DMS153 (cell line): Measurements from ENCODE around the gene OSGEP.

ENCODE experiments used
- DNase-seq: peaks from one replicate; lab custom pipeline; 2025; lab: John Stamatoyannopoulos, UW

Gene OSGEP

GRCh38 chr14:20454516-20455354 lies at the start of gene OSGEP, which contains the start of gene APEX1:
Gene OSGEP (minus strand): TSS chr14:20454812. CDS start chr14:20454683, 129 bp downstream.
Gene APEX1 (plus strand): TSS chr14:20455226. CDS start chr14:20455646, 420 bp downstream.
- peak; percentile 98 for DNase-seq

DNA sequence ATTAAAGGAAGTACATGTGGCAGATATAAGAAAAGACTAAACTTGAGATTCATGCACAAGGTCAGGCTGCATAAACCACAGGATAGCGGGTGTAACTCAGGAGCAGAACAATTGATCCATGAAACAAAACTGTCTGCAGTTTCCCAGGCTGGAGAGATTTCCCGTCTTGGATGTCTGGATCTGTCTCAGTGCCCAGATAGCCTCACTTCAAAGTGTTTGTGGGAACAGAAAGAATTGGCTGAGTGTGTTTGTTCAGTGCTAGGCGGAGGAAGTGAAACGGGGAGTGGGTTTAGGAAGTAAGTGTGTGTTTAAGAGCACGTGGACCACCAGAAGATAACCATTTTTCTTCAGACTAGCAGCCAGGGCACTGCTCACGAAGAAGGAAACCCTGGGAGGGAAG lies 49.3 kb upstream of the OSGEP start:
- DNase-seq: no peak

DNA sequence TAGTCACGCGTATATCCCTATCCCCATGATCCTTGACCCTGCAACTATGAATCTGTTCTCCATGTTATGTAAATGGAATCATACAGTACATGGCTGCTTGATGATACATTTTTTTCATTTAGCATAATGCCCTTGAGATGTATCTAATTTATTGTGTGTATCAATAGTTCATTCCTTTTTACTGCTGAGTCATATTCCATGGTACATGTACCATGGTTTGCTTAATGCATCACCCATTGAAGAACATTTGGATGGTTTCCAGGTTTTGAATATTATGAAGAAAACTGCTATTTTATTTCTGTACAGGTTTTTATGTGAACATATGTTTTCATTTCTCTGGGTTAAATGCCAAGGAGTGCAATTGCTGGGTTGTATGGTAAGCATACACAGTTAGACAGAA lies 46.7 kb upstream of the OSGEP start:
- no peak for DNase-seq

GRCh38 chr14:20499881-20500280 lies 45.3 kb upstream of the OSGEP start:
- DNase-seq: no peak

DNA sequence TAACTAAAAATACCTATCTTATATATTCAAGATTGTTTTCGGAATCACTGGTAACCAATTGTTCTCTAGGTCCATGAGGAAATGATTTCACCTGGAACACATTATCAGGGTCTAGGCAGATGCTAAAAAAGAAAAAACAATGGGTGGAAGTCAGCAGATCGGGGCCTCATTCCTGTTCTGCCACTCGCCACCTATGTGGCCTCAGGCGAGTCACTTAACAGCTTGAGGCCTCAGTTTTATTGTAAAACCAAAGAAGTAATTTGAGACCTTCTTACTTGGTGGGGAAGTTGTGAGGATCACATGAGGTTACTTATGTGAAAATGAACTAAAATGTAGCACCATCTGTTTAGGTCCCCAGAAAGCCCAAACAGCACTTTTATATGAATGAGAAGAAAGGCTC lies 44.5 kb upstream of the OSGEP start:
- DNase-seq: no peak

DNA sequence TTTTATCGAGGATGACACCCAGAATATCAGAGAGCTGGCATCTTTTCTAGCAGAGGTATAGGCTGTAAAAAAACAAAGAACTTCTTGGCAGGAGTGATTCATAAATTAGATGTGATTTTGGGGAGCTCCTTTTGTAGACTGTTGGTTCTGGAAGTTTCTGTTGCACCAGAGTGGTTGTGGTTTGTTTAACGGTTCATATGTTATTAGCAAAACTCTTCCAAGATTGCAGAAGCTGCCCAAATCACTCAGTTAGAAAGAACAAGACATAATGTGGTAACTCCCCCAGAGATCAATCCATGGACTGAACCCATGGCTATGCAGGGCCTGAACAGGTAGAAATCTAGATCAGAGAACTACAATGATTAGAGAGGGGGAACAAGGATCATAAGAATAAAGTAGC lies 44.0 kb upstream of the OSGEP start:
- DNase-seq: no peak

DNA sequence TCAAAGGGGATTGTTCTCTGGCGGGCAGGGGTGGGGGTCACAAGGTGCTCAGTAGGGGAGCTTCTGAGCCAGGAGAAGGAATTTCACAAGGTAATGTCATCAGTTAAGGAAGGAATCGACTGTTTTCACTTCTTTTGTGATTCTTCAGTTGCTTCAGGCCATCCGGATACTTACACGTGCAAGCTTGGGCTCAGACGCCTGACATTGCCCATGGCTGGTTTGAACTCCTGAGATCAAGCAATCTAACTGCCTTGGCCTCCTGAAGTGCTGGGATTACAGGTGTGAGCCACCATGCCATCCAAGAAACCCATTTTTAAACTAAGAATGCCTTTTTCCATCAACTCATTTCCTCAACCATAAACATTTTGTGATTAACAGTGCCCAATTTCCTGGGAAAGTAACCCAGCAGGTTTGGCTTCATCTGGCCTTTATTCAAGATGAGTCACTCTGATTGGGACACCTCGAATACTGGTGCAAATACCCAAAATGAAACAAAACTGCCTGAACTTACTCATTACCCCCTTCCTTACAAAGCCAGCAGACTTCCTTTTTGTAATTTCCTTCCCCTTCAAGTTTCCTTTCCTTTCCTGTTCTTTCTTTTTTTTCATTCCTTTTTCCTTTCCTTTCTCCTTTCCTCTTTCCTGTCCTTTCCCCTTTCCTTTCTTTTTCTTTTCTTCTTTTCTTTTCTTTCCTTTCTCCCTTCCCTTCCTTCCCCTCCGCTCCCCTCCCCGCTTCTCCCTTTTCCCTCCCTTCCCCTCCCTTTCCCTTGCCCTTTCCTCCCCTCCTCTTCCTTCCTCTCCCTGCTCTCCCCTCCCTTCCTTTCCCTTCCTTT lies 40.5 kb upstream of the OSGEP start:
- DNase-seq: no peak

DNA sequence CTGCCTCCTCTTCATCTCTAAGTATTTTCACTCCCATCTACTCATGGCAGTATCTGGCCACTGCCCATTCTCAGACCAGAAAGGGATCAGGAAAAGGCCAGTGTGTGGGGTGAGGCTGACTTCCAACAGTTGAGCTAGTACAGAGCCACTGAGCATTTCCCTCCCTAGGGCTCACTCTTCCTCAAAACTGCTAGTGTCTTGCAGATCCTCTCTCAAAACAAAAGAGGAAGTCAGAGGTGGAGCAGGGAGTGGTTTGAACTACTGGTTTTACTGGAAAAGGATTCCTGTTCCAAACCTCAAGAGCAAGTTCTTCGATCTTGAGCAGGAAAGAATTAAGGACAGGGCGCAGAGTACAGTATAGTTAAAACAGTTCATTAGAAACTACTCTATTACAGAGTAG lies 39.0 kb upstream of the OSGEP start:
- DNase-seq: no peak

DNA sequence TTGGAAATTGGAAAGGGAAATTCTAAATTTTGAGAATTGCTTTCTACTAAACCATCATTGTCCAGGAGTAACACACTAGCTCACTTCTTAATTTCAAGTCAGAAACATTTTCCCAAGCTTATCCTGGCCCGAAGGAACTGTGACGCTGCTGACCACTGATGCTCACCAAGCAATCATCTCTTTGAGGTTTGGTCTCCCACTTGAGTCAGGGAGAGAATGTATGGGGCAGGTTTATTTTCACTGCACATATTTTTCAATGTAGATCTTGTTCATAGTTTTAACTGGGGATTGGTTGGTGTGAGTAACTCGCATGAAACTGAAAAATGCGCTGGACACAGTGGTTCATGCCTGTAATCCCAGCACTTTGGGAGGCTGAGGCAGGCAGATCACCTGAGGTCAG lies 37.9 kb upstream of the OSGEP start:
- no peak for DNase-seq

GRCh38 chr14:20490563-20490962 lies 36.0 kb upstream of the OSGEP start:
- no peak for DNase-seq

DNA sequence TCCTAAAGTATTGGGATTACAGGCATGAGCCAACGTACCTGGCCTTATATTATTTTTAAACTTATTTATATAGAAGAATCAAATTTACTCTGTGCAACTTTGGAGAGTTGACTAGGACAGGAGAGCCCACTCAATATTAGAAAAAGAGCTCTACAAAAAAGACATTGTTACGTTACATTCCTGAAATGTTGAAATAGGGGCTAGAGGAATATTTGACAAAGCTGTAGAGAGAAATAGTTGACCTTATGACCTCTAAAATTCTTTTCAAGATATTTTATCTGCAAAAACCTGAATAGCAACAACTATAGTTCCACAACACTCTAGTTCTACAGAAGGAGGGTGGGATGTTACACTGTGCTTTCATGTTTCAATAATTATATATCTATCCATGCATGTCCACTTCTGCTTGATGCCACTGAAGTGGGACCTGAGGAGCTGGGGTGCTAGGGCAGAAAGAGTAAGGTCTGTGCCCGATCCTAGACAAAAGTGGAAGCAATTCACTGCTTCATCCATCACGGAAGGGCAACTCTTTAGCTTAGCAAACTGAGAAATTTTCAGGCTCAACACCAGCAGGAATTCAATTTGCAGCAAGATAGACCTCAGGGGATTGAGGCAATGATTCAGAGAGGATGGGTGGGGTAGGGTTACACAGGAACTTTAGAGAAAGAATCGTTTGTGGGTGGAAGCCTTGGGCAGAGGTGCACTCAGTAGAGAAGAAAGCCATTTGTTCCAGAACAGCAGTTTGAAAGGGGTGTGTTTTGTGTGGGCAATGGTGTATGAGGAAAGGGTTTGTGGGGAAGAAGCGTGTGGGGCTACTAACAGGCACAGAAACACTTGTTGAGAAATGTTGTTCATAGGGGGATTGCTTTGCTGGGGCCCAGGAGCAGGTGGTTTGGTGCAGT lies 34.7 kb upstream of the OSGEP start:
- no peak for DNase-seq

GRCh38 chr14:20487396-20487725 lies 32.7 kb upstream of the OSGEP start:
- DNase-seq: no peak

- DNase-seq: no peak
Observed at GRCh38 chr14:20486684-20487395, 32.2 kb upstream of the OSGEP start.

GRCh38 chr14:20485900-20486299 lies 31.3 kb upstream of the OSGEP start:
- no peak for DNase-seq

GRCh38 chr14:20482382-20482781 lies 27.8 kb upstream of the OSGEP start:
- DNase-seq: no peak

DNA sequence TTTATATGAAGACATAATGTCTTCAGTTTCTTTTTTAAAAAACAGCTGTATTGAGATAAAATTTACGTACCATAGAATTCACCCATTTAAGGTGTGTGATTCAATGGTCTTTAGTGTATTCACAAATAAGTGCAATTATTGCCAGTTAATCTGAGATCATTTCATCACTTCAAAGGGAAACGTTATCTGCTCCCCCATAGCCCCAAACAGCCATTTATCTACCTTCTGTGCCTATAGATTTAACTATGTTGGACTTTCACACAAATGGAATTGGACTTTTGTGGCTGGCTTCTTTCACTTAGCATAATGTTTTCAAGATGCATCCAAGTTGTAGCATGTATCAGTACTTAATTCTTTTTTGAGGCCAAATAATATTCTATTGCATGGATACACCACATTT lies 24.3 kb upstream of the OSGEP start:
- DNase-seq: no peak

- peak; percentile 22 for DNase-seq
Observed at GRCh38 chr14:20477211-20477876, 22.7 kb upstream of the OSGEP start.

DNA sequence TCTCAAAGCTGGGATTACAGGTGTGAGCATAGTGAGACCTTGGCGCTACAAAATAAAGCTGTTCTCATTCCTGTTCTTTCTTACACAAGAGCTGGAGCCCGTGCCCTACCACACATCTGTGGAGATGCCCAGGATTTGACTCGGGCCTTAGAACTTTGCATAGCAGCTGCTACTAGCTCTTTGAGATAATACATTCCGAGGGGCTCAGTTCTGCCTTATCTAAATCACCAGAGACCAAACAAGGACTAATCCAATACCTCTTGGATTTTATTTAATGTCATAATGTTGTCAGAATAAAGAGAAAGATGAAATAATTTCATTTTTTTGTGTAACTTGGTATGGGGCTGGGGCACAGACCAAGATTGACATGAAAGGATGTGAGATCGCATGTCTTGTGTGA lies 22.2 kb upstream of the OSGEP start:
- no peak for DNase-seq

GRCh38 chr14:20472536-20473169 lies 18.0 kb upstream of the OSGEP start:
- DNase-seq: no peak

DNA sequence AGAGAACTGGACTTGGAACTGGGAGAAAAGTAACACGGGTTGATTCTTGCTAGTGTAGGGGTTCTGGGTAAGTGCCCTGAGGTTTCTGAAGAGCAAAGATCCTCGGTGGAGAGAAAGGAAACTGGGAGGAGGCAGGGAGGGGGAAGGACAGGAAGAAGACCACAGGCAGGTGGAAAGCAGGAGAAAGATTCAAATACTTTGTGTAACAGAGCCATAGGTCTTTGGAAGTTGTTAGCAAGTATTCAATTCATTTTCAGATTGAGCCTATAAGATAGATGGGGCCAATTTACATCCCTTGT lies 15.9 kb upstream of the OSGEP start:
- no peak for DNase-seq
